Thyroid gland (tissue), 4 donors: ENCODE data around the gene STK16.

ENCODE experiments used
- CTCF ChIP-seq, 6 experiments: fragments of 200-600 bp in 3 of 6; fragments of 450-650 bp in 3 of 6; sonication (generic) in 3 of 6; IDR thresholded peaks; one replicate each; pipeline ENCODE4 v1.5.1; 2016 to 2019; ENCODE audit warnings: antibody characterized with exemption in 6 of 6, mild to moderate bottlenecking in 2 of 6, inconsistent platforms in 1 of 6, moderate library complexity in 1 of 6
- POLR2A ChIP-seq, 2 donors: fragments of 450-650 bp; IDR thresholded peaks; one replicate each; pipeline ENCODE4 v1.6.1; 2017; ENCODE audit warnings: antibody characterized with exemption in 2 of 2, mild to moderate bottlenecking in 2 of 2, moderate library complexity in 1 of 2

GRCh38 chr2:219229305-219230058 lies 15.8 kb upstream of the STK16 start, which contains the start of the genes ANKZF1 and ATG9A:
- TF ChIP-seq CTCF (IDR thresholded peaks at IDR 0.05) (peak in 1 of 6 experiments; percentile 11), POLR2A (IDR thresholded peaks at IDR 0.05) (peak; percentile 58 to 91)
